OCI-LY7 (cell line): ENCODE measurements around the gene KIAA1671. TPM values are rescaled to one million over a fixed set of nuclear protein-coding genes. Genes with fewer than 3 reads are reported as not detected.

Source experiments
- BruUV-seq: library from RNA; stranded (reverse); fragments of 400-500 nt; replicated peaks from 2 replicates; lab custom pipeline; 2021; lab: Mats Ljungman, UMichigan
- CTCF ChIA-PET: fragments of 300-600 bp; sonication (Branson Sonifier 250); formaldehyde crosslinking; loops from one replicate; lab custom pipeline; 2022; ENCODE audit warnings: antibody characterized with exemption; ENCODE audit not compliant: unreplicated experiment; lab: Charles Lee
- POLR2A ChIA-PET: fragments of 300-600 bp; sonication (Branson Sonifier 250); formaldehyde crosslinking; loops from one replicate; lab custom pipeline; 2022; ENCODE audit warnings: antibody characterized with exemption; lab: Charles Lee
- DNase-seq: peaks from one replicate; pipeline ENCODE4 v3.0.0-alpha.2; 2015; ENCODE audit warnings: low spot score
- H2AFZ ChIP-seq: fragments of 200-600 bp; sonication (generic), shearing (Covaris generic); 2 replicates; pipeline ENCODE4 v1.6.1; 2014; ENCODE audit warnings: mild to moderate bottlenecking, antibody characterized with exemption, low read length, moderate library complexity
- H3K27ac ChIP-seq: fragments of 200-600 bp; sonication (generic); 2 replicates; pipeline ENCODE4 v1.5.1; 2014; ENCODE audit warnings: mixed run types, low read depth, mild to moderate bottlenecking, moderate library complexity, low read length, inconsistent platforms; ENCODE audit not compliant: poor library complexity, severe bottlenecking
- H3K36me3 ChIP-seq: fragments of 200-600 bp; sonication (generic); 2 replicates; pipeline ENCODE4 v1.6.1; 2014; ENCODE audit warnings: mild to moderate bottlenecking, antibody characterized with exemption, low read length, moderate library complexity, mixed read lengths; ENCODE audit not compliant: insufficient read depth
- H3K4me1 ChIP-seq: fragments of 200-600 bp; sonication (generic); 2 replicates; pipeline ENCODE4 v1.5.1; 2014; ENCODE audit warnings: mild to moderate bottlenecking, low read length; ENCODE audit not compliant: insufficient read depth, poor library complexity, severe bottlenecking
- H3K4me2 ChIP-seq: fragments of 200-600 bp; sonication (generic); 2 replicates; pipeline ENCODE4 v1.6.1; 2014; ENCODE audit warnings: mild to moderate bottlenecking, low read length
- H3K4me3 ChIP-seq: fragments of 200-600 bp; sonication (generic); 2 replicates; pipeline ENCODE4 v1.5.1; 2014; ENCODE audit warnings: mild to moderate bottlenecking, low read depth, low read length; ENCODE audit not compliant: poor library complexity, severe bottlenecking
- H3K79me2 ChIP-seq: fragments of 200-600 bp; sonication (generic); 2 replicates; pipeline ENCODE4 v1.6.1; 2016; ENCODE audit warnings: low read depth, mild to moderate bottlenecking, low read length, moderate library complexity, mixed read lengths; ENCODE audit not compliant: insufficient read depth
- H3K9me2 ChIP-seq: fragments of 200-600 bp; sonication (generic); 2 replicates; pipeline ENCODE4 v1.6.1; 2016; ENCODE audit warnings: mild to moderate bottlenecking, low read length, mixed read lengths; ENCODE audit not compliant: insufficient read depth
- H3K9me3 ChIP-seq: fragments of 200-600 bp; sonication (generic); 2 replicates; pipeline ENCODE4 v1.6.1; 2014; ENCODE audit warnings: mild to moderate bottlenecking, mixed run types, low read length, mixed read lengths
- H4K20me1 ChIP-seq: fragments of 200-600 bp; sonication (generic); 2 replicates; pipeline ENCODE4 v1.6.1; 2014; ENCODE audit warnings: mild to moderate bottlenecking, antibody characterized with exemption, low read length, moderate library complexity, mixed read lengths; ENCODE audit not compliant: insufficient read depth
- EZH2phosphoT487 ChIP-seq: fragments of 200-600 bp; sonication (generic); IDR thresholded peaks from 2 replicates; pipeline ENCODE4 v1.6.1; 2018; ENCODE audit warnings: low read depth, borderline replicate concordance, mild to moderate bottlenecking, mixed run types, antibody characterized with exemption, low read length, moderate library complexity, mixed read lengths
- intact Hi-C: fragments of 100-400 bp; cut with micrococcal nuclease; formaldehyde crosslinking; loops from one replicate; pipeline ENCODE4 v1.10.0; 2022; ENCODE audit not compliant: unreplicated experiment
- total RNA-seq, 2 experiments: library from RNA; depleted of rRNA in 1 of 2; stranded (reverse); fragments of >200 nt in 1 of 2; shearing (Covaris generic) in 1 of 2; gene quantifications; 2 replicates each; pipeline ENCODE4 v1.2.3, GENCODE V29; 2014 to 2022
- TF ChIP-seq, protein P1 (sequence below): fragments of 200-600 bp; sonication (generic); conservative IDR thresholded peaks from 2 replicates; pipeline ENCODE4 v1.5.1; 2014; ENCODE audit warnings: mild to moderate bottlenecking, antibody characterized with exemption, low read length, moderate library complexity, mixed read lengths

The KIAA1671 gene
- total RNA-seq, 2 experiments from 2014 or later, result not detected

GRCh38 chr22:25136953-25137576, 184.5 kb downstream of the KIAA1671 start:
- H3K9me2 ChIP-seq, result no peaks in the 10 kb centered on the region
- no peak overlapping the region for H3K4me3 ChIP-seq
- H3K4me1 ChIP-seq, result no peaks in the 10 kb centered on the region
- no peak overlapping the region for H2AFZ ChIP-seq
- H3K27ac ChIP-seq, result no peak overlapping the region
- intact Hi-C loops, result no loop called here
- BruUV-seq, result no TSS peak
- H3K79me2 ChIP-seq, result no peaks in the 10 kb centered on the region
- POLR2A ChIA-PET, result interaction anchor here (0.5 kb wide), 1 partner anchor 8 kb away, joined by 4 read pairs; no protein-coding TSS in a partner anchor
- CTCF ChIA-PET, result no interaction called here
- no peak for DNase-seq
- no peak overlapping the region for H3K4me2 ChIP-seq
- H3K9me3 ChIP-seq, result no peaks in the 10 kb centered on the region
- H4K20me1 ChIP-seq, result no peaks in the 10 kb centered on the region
- TF ChIP-seq, protein P1, sequence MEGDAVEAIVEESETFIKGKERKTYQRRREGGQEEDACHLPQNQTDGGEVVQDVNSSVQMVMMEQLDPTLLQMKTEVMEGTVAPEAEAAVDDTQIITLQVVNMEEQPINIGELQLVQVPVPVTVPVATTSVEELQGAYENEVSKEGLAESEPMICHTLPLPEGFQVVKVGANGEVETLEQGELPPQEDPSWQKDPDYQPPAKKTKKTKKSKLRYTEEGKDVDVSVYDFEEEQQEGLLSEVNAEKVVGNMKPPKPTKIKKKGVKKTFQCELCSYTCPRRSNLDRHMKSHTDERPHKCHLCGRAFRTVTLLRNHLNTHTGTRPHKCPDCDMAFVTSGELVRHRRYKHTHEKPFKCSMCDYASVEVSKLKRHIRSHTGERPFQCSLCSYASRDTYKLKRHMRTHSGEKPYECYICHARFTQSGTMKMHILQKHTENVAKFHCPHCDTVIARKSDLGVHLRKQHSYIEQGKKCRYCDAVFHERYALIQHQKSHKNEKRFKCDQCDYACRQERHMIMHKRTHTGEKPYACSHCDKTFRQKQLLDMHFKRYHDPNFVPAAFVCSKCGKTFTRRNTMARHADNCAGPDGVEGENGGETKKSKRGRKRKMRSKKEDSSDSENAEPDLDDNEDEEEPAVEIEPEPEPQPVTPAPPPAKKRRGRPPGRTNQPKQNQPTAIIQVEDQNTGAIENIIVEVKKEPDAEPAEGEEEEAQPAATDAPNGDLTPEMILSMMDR, result no peak
- no peak for TF ChIP-seq EZH2phosphoT487
- H3K36me3 ChIP-seq, result no peaks in the 10 kb centered on the region

DNA sequence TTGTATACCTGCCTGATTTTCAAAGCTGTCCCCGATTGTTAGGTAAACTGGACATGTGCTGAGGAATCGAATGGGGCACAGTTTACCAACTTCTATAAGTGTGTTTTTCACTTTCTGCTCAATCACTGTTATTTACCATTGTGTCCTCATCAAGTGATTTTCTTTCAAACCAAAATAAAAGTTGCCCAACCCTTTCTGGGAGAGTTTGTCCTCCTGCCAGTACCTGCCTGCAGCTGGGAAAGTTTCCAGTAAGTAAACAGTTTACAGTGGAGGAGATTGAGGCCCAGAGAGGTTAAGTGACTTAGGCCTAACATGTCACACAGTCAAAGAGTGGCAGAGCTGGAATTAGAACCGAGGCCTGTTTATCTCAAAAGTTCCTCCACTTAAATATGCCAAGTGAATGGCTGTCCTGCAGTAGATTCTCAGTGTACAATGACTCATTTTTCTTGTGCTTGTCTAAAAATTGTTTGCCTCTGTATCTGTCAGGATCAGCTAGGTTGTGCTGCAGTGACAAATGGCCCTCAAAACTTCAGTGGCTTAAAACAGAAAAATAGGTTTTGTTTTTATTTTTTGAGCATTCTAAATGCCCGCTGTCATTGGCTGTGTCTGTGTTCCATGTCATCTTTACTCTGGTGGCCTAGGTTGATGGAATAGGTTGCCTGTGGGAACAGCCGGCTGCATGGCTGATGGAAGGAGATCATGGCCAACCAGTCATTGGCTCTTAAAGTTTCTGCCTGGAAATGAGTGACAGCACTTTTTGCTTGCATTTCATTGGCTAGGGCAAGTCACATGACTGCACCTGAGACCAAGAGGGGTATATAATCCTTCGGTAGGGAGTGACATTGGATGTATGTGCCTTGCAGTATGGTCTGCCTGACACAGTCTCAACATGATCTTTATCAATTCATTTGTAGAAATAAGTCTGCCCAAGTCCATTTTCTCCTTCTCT, 185.3 kb downstream of the KIAA1671 start:
- Histone ChIP-seq H3K27ac (no peak overlapping the region), H3K79me2 (no peaks in the 10 kb centered on the region), H3K36me3 (no peaks in the 10 kb centered on the region), H3K9me2 (no peaks in the 10 kb centered on the region), H3K9me3 (no peaks in the 10 kb centered on the region), H2AFZ (no peak overlapping the region; the same call in 1 of the 2 replicates), H3K4me3 (no peak overlapping the region), H3K4me2 (no peak overlapping the region), H3K4me1 (no peaks in the 10 kb centered on the region), H4K20me1 (no peaks in the 10 kb centered on the region)
- peak; percentile 45 for DNase-seq
- no TSS peak for BruUV-seq
- intact Hi-C loops, result no loop called here
- POLR2A ChIA-PET, result interaction anchor here (0.5 kb wide), 1 partner anchor 8 kb away, joined by 4 read pairs; no protein-coding TSS in a partner anchor
- no peak for TF ChIP-seq EZH2phosphoT487
- TF ChIP-seq, protein P1, result no peak
- CTCF ChIA-PET, result no interaction called here
